Lung (tissue), 12 donors: ENCODE data around the gene CHD9. TPM values are rescaled to one million over a fixed set of nuclear protein-coding genes. Genes with fewer than 3 reads are reported as not detected.
A peak's percentile ranks its signal among the peaks of the same experiment; 100 is the strongest.

Source experiments
- ATAC-seq: fragments of 200-7000 bp; cut with Tn5 transposase; one replicate; pipeline ENCODE4 v1.9.1; 2020; ENCODE audit warnings: moderate number of reproducible peaks; ENCODE audit not compliant: insufficient read depth, low FRiP score
- DNase-seq, 3 donors: peaks; one replicate each; pipeline ENCODE4 v3.0.0-alpha.2; 2013 to 2017
- H3K27ac ChIP-seq, 2 donors: one replicate each; pipeline ENCODE4 v1.5.1; 2013; ENCODE audit warnings: mild to moderate bottlenecking in 2 of 2, moderate library complexity in 2 of 2, control low read depth in 1 of 2, inconsistent platforms in 1 of 2, low read depth in 1 of 2, low read length in 1 of 2
- H3K27me3 ChIP-seq, 3 donors: one replicate each; pipeline ENCODE4 v1.5.1; 2013; ENCODE audit warnings: low read length in 2 of 3; ENCODE audit not compliant: control insufficient read depth in 3 of 3, insufficient read depth in 3 of 3
- H3K36me3 ChIP-seq, 4 donors: one replicate each; pipeline ENCODE4 v1.5.1; 2013; ENCODE audit warnings: low read length in 4 of 4, mild to moderate bottlenecking in 1 of 4, moderate library complexity in 1 of 4; ENCODE audit not compliant: control insufficient read depth in 4 of 4, insufficient read depth in 4 of 4
- H3K4me1 ChIP-seq, 5 donors: one replicate each; pipeline ENCODE4 v1.5.1; 2013; ENCODE audit warnings: low read length in 5 of 5, mild to moderate bottlenecking in 2 of 5, moderate library complexity in 1 of 5; ENCODE audit not compliant: control insufficient read depth in 5 of 5, insufficient read depth in 5 of 5
- H3K4me3 ChIP-seq: one replicate; pipeline ENCODE4 v1.5.1; 2013; ENCODE audit warnings: mild to moderate bottlenecking, control low read depth, moderate library complexity
- H3K9ac ChIP-seq, 2 donors: one replicate each; pipeline ENCODE4 v1.5.1; 2013; ENCODE audit warnings: low read length in 2 of 2, control low read depth in 1 of 2; ENCODE audit not compliant: insufficient read depth in 1 of 2
- H3K9me3 ChIP-seq, 4 donors: one replicate each; pipeline ENCODE4 v1.5.1; 2013; ENCODE audit warnings: low read length in 3 of 4, mild to moderate bottlenecking in 1 of 4, moderate library complexity in 1 of 4; ENCODE audit not compliant: control insufficient read depth in 4 of 4, insufficient read depth in 3 of 4
- WGBS, 2 donors: extraction: QIAGEN DNeasy Blood & Tissue Kit; methylation state at CpG; one replicate each; pipeline ENCODE4 v1.1.7; 2013; 5-methylcytosine and 5-hydroxymethylcytosine counted together
- polyA plus RNA-seq, 2 donors: library from polyadenylated mRNA; stranded (reverse); fragments of 200-250 nt; gene quantifications; one replicate each; pipeline ENCODE4 v1.2.1, GENCODE V29; 2013
- total RNA-seq, 2 donors: library from RNA; depleted of rRNA in 1 of 2; stranded (reverse); fragments of >200 nt in 1 of 2; gene quantifications; one replicate each; pipeline ENCODE4 v1.2.1, GENCODE V29; 2014 to 2021
- TF ChIP-seq, protein P1 (sequence below): IDR thresholded peaks from 2 replicates; pipeline ENCODE4 v1.5.1; 2012; ENCODE audit warnings: mild to moderate bottlenecking; ENCODE audit errors: control extremely low read depth, extremely low read depth
- donor health status: control.
- donor health status: control.
- donor health status: Bipolar disorder and iron deficiency.
- donor health status: healthy.
- donor health status: DM: yes; HTN: yes; CAD: no.

The CHD9 gene
- total and polyA plus RNA-seq, 4 donors, result 12.7 to 138 (median 39.4) TPM

GRCh38 chr16:53090286-53090590 is 35.4 kb downstream of the CHD9 start:
- peaks cover 15 to 55% (median 38%) of the 10 kb centered on the region in 5 donors for H3K4me1 ChIP-seq
- no peaks in the 10 kb centered on the region for H3K36me3 ChIP-seq
- H3K9me3 ChIP-seq, result no peaks in the 10 kb centered on the region
- WGBS, 2 donors, result 37 to 43% methylated on average over 5 of the region's 5 CpGs
- no peak overlapping the region for H3K4me3 ChIP-seq
- TF ChIP-seq, protein P1, sequence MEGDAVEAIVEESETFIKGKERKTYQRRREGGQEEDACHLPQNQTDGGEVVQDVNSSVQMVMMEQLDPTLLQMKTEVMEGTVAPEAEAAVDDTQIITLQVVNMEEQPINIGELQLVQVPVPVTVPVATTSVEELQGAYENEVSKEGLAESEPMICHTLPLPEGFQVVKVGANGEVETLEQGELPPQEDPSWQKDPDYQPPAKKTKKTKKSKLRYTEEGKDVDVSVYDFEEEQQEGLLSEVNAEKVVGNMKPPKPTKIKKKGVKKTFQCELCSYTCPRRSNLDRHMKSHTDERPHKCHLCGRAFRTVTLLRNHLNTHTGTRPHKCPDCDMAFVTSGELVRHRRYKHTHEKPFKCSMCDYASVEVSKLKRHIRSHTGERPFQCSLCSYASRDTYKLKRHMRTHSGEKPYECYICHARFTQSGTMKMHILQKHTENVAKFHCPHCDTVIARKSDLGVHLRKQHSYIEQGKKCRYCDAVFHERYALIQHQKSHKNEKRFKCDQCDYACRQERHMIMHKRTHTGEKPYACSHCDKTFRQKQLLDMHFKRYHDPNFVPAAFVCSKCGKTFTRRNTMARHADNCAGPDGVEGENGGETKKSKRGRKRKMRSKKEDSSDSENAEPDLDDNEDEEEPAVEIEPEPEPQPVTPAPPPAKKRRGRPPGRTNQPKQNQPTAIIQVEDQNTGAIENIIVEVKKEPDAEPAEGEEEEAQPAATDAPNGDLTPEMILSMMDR, result no peak
- ATAC-seq (no peak), DNase-seq (no peak)
- peak overlapping the region; percentile 73 to 84 for H3K27ac ChIP-seq
- H3K9ac ChIP-seq, result no peak overlapping the region
- H3K27me3 ChIP-seq, result no peaks in the 10 kb centered on the region

GRCh38 chr16:53090591-53091411 is 36.0 kb downstream of the CHD9 start:
- DNase-seq (peak; percentile 92 to 99 (median 98)), ATAC-seq (peak; percentile 80)
- H3K27ac ChIP-seq, result peak overlapping the region; percentile 73 to 84
- H3K4me1 ChIP-seq, result peaks cover 13 to 50% (median 37%) of the 10 kb centered on the region in 5 donors
- TF ChIP-seq, protein P1, result no peak
- no peaks in the 10 kb centered on the region for H3K27me3 ChIP-seq
- no peaks in the 10 kb centered on the region for H3K36me3 ChIP-seq
- WGBS, 2 donors, result 11 to 15% methylated on average over 13 of the region's 13 CpGs
- H3K9me3 ChIP-seq, result no peaks in the 10 kb centered on the region
- H3K9ac ChIP-seq, result no peak overlapping the region
- no peak overlapping the region for H3K4me3 ChIP-seq

DNA sequence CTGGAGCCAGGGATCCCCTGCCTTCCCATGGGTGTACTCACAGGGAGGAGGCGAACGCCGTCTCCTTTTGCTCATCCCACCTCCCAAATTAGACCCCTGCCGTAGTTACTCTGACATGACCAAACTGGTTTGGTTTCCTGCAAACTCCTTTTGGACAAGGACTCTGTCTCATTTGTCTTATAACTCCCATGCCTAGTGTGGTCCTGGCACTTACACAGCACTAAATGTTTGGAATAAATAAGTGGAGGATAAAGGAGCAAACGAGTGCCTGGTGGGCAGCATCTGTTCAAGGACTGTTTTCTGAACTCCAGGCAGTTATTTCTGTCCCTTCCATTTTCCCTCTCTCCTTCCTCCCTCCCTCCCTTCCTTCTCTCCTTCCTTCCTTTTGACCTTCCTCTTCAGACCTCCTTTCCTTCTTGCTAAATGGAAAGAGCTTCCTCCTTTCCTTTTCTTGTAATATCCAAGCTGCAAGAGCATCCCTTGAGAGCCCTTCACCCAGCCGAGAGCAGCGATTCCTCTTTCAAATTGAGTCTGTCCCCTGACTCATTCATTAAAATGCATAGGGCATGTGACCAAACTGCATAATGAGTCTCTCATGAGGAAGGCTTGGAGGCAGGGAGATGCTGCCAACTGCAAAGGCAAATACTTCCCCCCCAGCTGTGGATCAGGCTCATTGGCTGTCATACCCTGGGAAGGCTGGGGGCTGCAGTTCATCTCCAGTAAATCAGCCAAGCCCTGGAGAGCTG is 36.8 kb downstream of the CHD9 start:
- DNase-seq (peak; percentile 82 to 94 (median 91)), ATAC-seq (peak; percentile 22)
- 33 to 48% methylated on average over 7 of the region's 7 CpGs for WGBS, 2 donors
- Histone ChIP-seq H3K4me1 (peaks cover 7 to 43% (median 33%) of the 10 kb centered on the region in 5 donors), H3K9me3 (no peaks in the 10 kb centered on the region), H3K36me3 (no peaks in the 10 kb centered on the region), H3K9ac (no peak overlapping the region), H3K27me3 (no peaks in the 10 kb centered on the region), H3K4me3 (no peak overlapping the region), H3K27ac (peak overlapping the region; percentile 69 to 84)
- TF ChIP-seq, protein P1, result no peak
